CD1c-positive myeloid dendritic cell (primary cell): ENCODE data around the gene WNT3.

Experiments
- DNase-seq: peaks from one replicate; pipeline ENCODE4 v3.0.0-alpha.2; 2016; ENCODE audit errors: extremely low spot score

WNT3 gene

GRCh38 chr17:46836500-46836899 lies 18.0 kb upstream of the WNT3 start:
- no peak for DNase-seq

- no peak for DNase-seq
These were observed 16.4 kb upstream of the WNT3 start for GRCh38 chr17:46834846-46835245.

- no peak for DNase-seq
These were observed 15.3 kb upstream of the WNT3 start for GRCh38 chr17:46833840-46834208.

- no peak for DNase-seq
These were observed 14.7 kb upstream of the WNT3 start for GRCh38 chr17:46832945-46833839.

- no peak for DNase-seq
These were observed 13.9 kb upstream of the WNT3 start for GRCh38 chr17:46832331-46832821.

GRCh38 chr17:46831573-46832330 lies 13.3 kb upstream of the WNT3 start:
- DNase-seq, result no peak

GRCh38 chr17:46827274-46827673 lies 8.8 kb upstream of the WNT3 start:
- no peak for DNase-seq

- no peak for DNase-seq
These were observed 7.6 kb upstream of the WNT3 start for GRCh38 chr17:46826116-46826515.

- DNase-seq, result no peak
These were observed 5.2 kb upstream of the WNT3 start for GRCh38 chr17:46823657-46824056.

GRCh38 chr17:46822388-46822921 lies 4.0 kb upstream of the WNT3 start:
- no peak for DNase-seq

- no peak for DNase-seq
These were observed 3.2 kb upstream of the WNT3 start for GRCh38 chr17:46821482-46822387.

GRCh38 chr17:46820592-46821450 lies 2.3 kb upstream of the WNT3 start:
- no peak for DNase-seq

GRCh38 chr17:46819906-46820351 lies 1.4 kb upstream of the WNT3 start:
- DNase-seq, result no peak

GRCh38 chr17:46818929-46819859 lies 702 bp upstream of the WNT3 start:
- no peak for DNase-seq

GRCh38 chr17:46817901-46818209 lies 637 bp downstream of the WNT3 start:
- DNase-seq, result no peak

- DNase-seq, result no peak
These were observed 1.2 kb downstream of the WNT3 start for GRCh38 chr17:46817151-46817900.

- DNase-seq, result no peak
These were observed 2.8 kb downstream of the WNT3 start for GRCh38 chr17:46815474-46816353.

- DNase-seq, result no peak
These were observed 4.0 kb downstream of the WNT3 start for GRCh38 chr17:46814446-46814845.
